Panc1 (cell line): ENCODE data around the gene STRADA. TPM values are rescaled to one million over a fixed set of nuclear protein-coding genes. Genes with fewer than 3 reads are reported as not detected.

Experiments used
- ATAC-seq: fragments of 200-7000 bp; cut with Tn5 transposase; 2 replicates; pipeline ENCODE4 v1.9.1; 2020; ENCODE audit warnings: mild to moderate bottlenecking, moderate library complexity
- BruUV-seq: library from RNA; stranded (reverse); fragments of 400-500 nt; replicated peaks from 2 replicates; lab custom pipeline; 2021; lab: Mats Ljungman, UMichigan
- CTCF ChIA-PET: fragments of 300-600 bp; sonication (Branson Sonifier 250); formaldehyde crosslinking; loops from one replicate; lab custom pipeline; 2022; ENCODE audit warnings: antibody characterized with exemption; lab: Charles Lee
- POLR2A ChIA-PET: fragments of 300-600 bp; sonication (Branson Sonifier 250); formaldehyde crosslinking; loops from one replicate; lab custom pipeline; 2022; ENCODE audit warnings: antibody characterized with exemption; lab: Charles Lee
- DNase-seq: peaks from one replicate; pipeline ENCODE4 v3.0.0-alpha.2; 2010; ENCODE audit warnings: low read depth, low spot score
- H3K27ac ChIP-seq: 2 replicates; pipeline ENCODE4 v1.5.1; 2011; ENCODE audit warnings: mild to moderate bottlenecking, low read length, inconsistent platforms
- H3K27me3 ChIP-seq: fragments of 200-500 bp; sonication (Bioruptor generic); 2 replicates; pipeline ENCODE4 v1.6.0; 2014; ENCODE audit warnings: low read length, inconsistent platforms; ENCODE audit not compliant: control insufficient read depth, insufficient read depth
- H3K36me3 ChIP-seq: fragments of 200-500 bp; sonication (Bioruptor generic); 2 replicates; pipeline ENCODE4 v1.5.1; 2014; ENCODE audit warnings: inconsistent platforms, mild to moderate bottlenecking, low read length, moderate library complexity; ENCODE audit not compliant: control insufficient read depth, insufficient read depth
- H3K4me1 ChIP-seq: 2 replicates; pipeline ENCODE4 v1.5.1; 2011; ENCODE audit warnings: inconsistent platforms, mild to moderate bottlenecking, low read length, moderate library complexity; ENCODE audit not compliant: control insufficient read depth, insufficient read depth
- H3K4me3 ChIP-seq, 2 experiments: 2 replicates each; pipeline ENCODE4 v1.5.1; 2011 to 2012; ENCODE audit warnings: low read depth in 2 of 2, low read length in 2 of 2, mild to moderate bottlenecking in 2 of 2, inconsistent platforms in 1 of 2, moderate library complexity in 1 of 2
- H3K9me3 ChIP-seq: fragments of 200-500 bp; sonication (Bioruptor generic); 2 replicates; pipeline ENCODE4 v1.5.1; 2014; ENCODE audit warnings: low read depth, mild to moderate bottlenecking, inconsistent platforms, low read length, moderate library complexity; ENCODE audit not compliant: control insufficient read depth, insufficient read depth
- POLR2AphosphoS5 ChIP-seq: IDR thresholded peaks from 2 replicates; pipeline ENCODE4 v1.6.1; 2012; ENCODE audit warnings: mild to moderate bottlenecking, low read depth, low read length, moderate library complexity
- REST ChIP-seq, 2 experiments: IDR thresholded peaks; 2 replicates each; pipeline ENCODE4 v1.6.1; 2011 to 2012; ENCODE audit warnings: low read depth in 2 of 2, control low read depth in 1 of 2, low read length in 1 of 2, mild to moderate bottlenecking in 1 of 2, moderate library complexity in 1 of 2; ENCODE audit not compliant: insufficient read depth in 1 of 2
- SIN3A ChIP-seq: IDR thresholded peaks from 2 replicates; pipeline ENCODE4 v1.6.1; 2012; ENCODE audit warnings: low read depth, mild to moderate bottlenecking, low read length, moderate library complexity, borderline replicate concordance; ENCODE audit not compliant: insufficient read depth
- TCF7L2 ChIP-seq: IDR thresholded peaks from 2 replicates; pipeline ENCODE4 v1.6.1; 2011; ENCODE audit warnings: mild to moderate bottlenecking, low read depth, low read length, inconsistent platforms
- in situ Hi-C: cut with HindIII; loops from 2 replicates; pipeline ENCODE4 v1.10.0; 2016; ENCODE audit warnings: low sequenced_read_pairs, low pct_unique_long_range_greater_than_20kb
- intact Hi-C: fragments of 100-400 bp; cut with micrococcal nuclease; formaldehyde crosslinking; loops from one replicate; pipeline ENCODE4 v1.10.0; 2022; ENCODE audit not compliant: unreplicated experiment
- total RNA-seq: library from RNA; stranded (reverse); gene quantifications from one replicate; pipeline ENCODE4 v1.2.1, GENCODE V29; 2021; ENCODE audit not compliant: unreplicated experiment
- TF ChIP-seq, protein P1 (sequence below): fragments of 450-650 bp; IDR thresholded peaks from 2 replicates; pipeline ENCODE4 v1.5.1; 2017; ENCODE audit warnings: mild to moderate bottlenecking

STRADA gene
- total RNA-seq, 1 experiment from 2014 or later: 26.0 TPM

DNA sequence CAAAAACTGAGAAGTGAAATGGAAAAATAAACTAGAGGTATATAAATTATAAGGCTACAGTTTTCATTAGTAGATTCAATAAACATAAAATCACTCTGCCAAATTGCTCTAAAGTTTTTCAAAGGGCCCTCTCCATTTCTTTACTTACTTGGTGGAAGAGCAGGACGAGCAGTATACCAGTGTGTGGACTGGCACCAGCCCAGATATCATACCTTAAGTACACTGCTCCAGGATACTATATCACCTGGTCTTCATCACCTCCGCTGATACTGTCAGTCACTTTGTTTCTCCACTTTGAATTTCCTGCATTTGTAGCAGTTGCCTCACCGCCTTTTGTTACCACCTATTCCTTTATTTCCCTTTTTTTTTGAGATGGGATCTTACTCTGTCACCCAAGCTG is 81.7 kb downstream of the STRADA start:
- H3K27me3 ChIP-seq: no peaks in the 10 kb centered on the region
- no peaks in the 10 kb centered on the region for H3K9me3 ChIP-seq
- BruUV-seq: no TSS peak
- ATAC-seq (no peak), DNase-seq (no peak)
- CTCF ChIA-PET: no interaction called here
- POLR2A ChIA-PET: no interaction called here
- no peak overlapping the region for H3K4me3 ChIP-seq
- intact Hi-C loops: no loop called here
- TF ChIP-seq POLR2AphosphoS5 (no peak), TCF7L2 (no peak), REST (IDR thresholded peaks at IDR 0.05; ENCODE audit: insufficient read depth in 1 of 2, low read depth in 2 of 2, low read length in 1 of 2) (no peak), SIN3A (no peak)
- TF ChIP-seq, protein P1, sequence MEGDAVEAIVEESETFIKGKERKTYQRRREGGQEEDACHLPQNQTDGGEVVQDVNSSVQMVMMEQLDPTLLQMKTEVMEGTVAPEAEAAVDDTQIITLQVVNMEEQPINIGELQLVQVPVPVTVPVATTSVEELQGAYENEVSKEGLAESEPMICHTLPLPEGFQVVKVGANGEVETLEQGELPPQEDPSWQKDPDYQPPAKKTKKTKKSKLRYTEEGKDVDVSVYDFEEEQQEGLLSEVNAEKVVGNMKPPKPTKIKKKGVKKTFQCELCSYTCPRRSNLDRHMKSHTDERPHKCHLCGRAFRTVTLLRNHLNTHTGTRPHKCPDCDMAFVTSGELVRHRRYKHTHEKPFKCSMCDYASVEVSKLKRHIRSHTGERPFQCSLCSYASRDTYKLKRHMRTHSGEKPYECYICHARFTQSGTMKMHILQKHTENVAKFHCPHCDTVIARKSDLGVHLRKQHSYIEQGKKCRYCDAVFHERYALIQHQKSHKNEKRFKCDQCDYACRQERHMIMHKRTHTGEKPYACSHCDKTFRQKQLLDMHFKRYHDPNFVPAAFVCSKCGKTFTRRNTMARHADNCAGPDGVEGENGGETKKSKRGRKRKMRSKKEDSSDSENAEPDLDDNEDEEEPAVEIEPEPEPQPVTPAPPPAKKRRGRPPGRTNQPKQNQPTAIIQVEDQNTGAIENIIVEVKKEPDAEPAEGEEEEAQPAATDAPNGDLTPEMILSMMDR: no peak
- no peak overlapping the region for H3K27ac ChIP-seq
- in situ Hi-C loops: no loop called here
- H3K4me1 ChIP-seq: no peaks in the 10 kb centered on the region
- H3K36me3 ChIP-seq: no peaks in the 10 kb centered on the region

GRCh38 chr17:63658366-63658765 is 83.2 kb downstream of the STRADA start:
- no peaks in the 10 kb centered on the region; the same call in 1 of the 2 replicates for H3K36me3 ChIP-seq
- ChIA-PET POLR2A (no interaction called here), CTCF (no interaction called here)
- no peak for TF ChIP-seq REST (IDR thresholded peaks at IDR 0.05; ENCODE audit: insufficient read depth in 1 of 2, low read depth in 2 of 2, low read length in 1 of 2)
- TF ChIP-seq POLR2AphosphoS5: no peak
- TF ChIP-seq TCF7L2: no peak
- TF ChIP-seq SIN3A: no peak
- TF ChIP-seq, protein P1: no peak
- ATAC-seq: no peak
- H3K4me1 ChIP-seq: no peaks in the 10 kb centered on the region
- no peak for DNase-seq
- no peak overlapping the region for H3K4me3 ChIP-seq
- no peaks in the 10 kb centered on the region for H3K27me3 ChIP-seq
- in situ Hi-C loops (no loop called here), intact Hi-C loops (no loop called here)
- BruUV-seq: no TSS peak
- H3K9me3 ChIP-seq: no peaks in the 10 kb centered on the region
- no peak overlapping the region for H3K27ac ChIP-seq
